Stromal cell of bone marrow (primary cell): ENCODE measurements around the gene TRIP13.
"Not testable (repeated sequence)": the region's sequence is repeated elsewhere in the genome, so short reads cannot be mapped to it uniquely, and the experiment has no call there.

ENCODE experiments used
- DNase-seq: peaks from one replicate; pipeline ENCODE4 v3.0.0-alpha.2; 2012; ENCODE audit warnings: low read depth

Gene TRIP13

DNA sequence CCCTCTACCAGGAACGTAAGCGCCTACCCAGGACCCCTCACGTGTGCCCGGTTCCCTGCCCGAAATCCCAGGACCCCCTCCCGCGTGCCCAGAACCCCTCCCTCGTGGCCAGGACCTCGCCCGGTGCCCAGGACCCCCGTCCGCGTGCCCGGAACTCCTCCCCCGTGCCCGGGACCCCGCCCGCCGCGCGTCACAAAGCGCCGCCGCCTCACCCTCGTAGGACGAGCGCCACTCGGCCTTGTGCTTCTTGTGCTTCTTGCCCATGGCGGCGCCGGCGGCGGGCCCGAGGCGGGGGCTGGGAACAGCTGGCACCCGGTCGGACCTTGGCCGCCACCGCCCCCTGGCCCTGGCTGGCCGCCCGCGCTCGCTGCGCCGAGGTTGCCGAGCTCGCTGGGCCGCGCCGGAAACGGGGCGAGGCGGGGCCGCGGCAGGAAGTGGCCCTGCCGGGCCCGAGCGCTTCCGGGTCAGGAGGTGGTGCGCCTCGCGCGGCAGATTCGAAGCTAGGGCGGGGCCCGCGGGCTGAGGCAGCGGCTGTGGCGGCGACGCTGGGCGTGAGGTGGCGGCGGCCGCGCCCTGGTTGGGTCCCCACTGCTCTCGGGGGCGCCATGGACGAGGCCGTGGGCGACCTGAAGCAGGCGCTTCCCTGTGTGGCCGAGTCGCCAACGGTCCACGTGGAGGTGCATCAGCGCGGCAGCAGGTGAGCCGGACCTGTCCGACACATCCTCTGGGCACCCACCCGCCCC lies at the start of gene TRIP13, which contains the start of gene BRD9:
TSS of gene TRIP13 (plus strand) at position 491 of the 743 bp plus-strand sequence. CDS start at position 606, 115 bp downstream.
TSS of gene BRD9 (minus strand) at position 408 of the 743 bp plus-strand sequence. CDS start at position 264, 144 bp downstream.
- DNase-seq, result peak; percentile 56

GRCh38 chr5:843371-843770 lies 49.3 kb upstream of the TRIP13 start:
- DNase-seq, result not testable (repeated sequence)

- DNase-seq, result not testable (repeated sequence)
These were observed 48.8 kb upstream of the TRIP13 start for GRCh38 chr5:843926-844325.

- not testable (repeated sequence) for DNase-seq
These were observed 48.3 kb upstream of the TRIP13 start for GRCh38 chr5:844426-844825.

DNA sequence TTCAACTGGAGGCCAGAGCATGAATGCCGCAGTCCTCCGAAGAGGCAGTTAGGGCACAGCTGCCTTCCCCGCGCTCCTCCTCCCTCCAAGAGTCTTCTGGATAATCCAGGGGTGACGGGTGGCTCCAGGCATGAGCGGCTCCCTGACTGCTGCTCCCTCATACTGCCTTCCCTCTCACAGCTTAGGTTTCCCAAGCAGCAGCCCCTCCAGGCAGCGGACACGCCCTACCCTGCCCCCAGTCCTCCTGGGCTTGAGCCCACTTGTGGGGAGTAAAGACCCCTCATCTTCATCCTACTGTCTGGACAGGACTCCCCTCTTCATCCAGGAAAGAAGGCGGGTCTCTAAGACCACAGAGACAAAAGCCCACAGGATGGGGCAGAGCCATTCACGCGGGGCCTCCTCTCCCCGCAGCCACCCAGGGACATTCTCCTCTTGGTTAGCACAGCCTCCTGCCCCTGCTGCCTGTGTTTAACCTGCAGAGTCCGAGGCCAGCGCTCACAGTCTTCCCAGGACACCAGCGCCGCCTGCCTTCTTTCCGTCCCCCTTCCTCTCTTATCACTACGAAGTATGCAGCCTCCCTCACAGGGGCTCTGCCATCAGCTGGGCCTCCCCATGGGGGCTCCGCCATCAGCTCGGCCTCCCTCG lies 47.5 kb upstream of the TRIP13 start:
- not testable (repeated sequence) for DNase-seq

DNA sequence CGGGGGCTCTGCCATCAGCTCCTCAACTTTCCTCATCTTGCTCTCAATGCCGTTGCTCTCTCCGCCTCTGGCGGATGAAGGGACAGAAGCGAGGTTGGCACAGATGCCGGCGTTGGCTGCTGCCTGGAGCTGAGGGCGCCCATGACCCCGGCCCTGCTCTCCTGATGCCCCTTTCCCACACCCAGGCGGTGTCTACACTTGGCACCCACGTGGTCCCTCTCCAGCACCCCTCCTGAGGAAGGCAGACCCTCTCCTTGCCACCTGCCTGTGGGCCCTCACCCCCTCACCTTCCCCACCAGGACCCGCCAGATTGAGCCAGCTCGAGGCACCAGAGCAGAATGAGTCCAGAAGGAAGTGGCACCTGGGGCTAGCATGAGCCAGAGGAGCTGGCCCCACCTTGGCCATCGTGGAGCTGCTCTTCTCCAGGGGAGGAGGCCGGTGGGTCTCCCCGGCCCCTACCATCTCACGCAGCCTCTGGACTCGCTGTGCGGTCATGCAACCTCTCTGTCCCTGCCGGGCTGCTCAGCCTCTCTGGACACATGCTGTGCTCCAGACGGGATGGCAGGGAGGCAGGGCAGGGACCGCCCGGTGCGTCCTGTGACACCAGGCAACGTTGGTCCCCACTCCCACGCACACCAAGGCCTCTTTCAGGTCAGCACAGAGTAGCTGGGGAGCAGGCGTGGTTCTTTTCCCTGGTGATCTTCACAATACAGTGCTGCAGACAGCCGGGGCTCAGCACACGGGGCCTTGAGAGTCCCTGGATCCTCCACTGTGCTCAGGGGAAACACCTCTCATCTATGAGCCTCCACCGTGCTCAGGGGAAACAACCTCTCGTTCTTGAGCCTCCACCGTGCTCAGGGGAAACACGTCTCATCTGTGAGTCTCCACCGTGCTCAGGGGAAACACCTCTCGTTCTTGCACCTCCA lies 46.7 kb upstream of the TRIP13 start:
- DNase-seq, result not testable (repeated sequence)

- DNase-seq, result not testable (repeated sequence)
These were observed 46.0 kb upstream of the TRIP13 start for GRCh38 chr5:846602-847091.

DNA sequence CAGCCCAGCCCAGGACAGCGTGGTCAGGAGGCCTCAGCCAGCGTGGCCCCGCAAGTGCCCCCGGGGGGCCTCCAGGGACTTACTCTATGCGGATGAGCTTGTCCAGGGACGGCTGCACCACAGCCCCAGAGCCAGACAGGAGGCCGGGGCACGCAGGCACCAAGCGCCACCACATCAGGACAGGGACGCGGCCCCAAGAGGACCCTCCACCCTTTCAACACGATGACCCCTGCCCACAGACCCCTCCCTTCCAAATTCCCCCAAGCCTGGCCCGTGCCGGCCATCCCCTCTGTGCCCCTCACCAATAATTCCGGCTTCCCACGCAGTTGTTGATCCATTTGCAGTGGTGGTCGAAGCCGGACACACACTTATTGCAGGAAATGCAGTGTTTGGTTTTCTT lies 45.5 kb upstream of the TRIP13 start:
- not testable (repeated sequence) for DNase-seq

GRCh38 chr5:847736-848135 lies 44.9 kb upstream of the TRIP13 start:
- not testable (repeated sequence) for DNase-seq

DNA sequence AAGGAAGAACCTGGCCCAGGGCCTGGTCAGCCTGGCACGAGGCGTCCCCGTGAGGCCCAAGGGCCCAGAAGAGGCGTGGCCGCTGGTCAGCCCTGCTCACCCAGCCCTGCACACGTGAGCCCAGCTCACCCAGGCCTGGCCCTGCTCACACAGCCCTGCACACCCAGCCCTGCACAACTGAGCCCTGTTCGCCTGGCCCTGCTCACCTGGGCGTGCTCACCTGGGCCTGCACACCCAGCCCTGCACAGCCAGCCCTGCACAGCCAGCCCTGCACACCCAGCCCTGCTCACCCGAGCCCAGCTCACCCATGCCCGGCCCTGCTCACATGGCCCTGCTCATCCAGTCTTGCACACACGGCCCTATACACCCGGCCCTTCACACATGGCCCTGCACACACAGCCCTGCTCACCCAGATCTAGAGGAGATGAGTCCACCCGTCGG lies 44.0 kb upstream of the TRIP13 start:
- DNase-seq, result no peak

GRCh38 chr5:849651-850301 lies 42.9 kb upstream of the TRIP13 start:
- no peak for DNase-seq

DNA sequence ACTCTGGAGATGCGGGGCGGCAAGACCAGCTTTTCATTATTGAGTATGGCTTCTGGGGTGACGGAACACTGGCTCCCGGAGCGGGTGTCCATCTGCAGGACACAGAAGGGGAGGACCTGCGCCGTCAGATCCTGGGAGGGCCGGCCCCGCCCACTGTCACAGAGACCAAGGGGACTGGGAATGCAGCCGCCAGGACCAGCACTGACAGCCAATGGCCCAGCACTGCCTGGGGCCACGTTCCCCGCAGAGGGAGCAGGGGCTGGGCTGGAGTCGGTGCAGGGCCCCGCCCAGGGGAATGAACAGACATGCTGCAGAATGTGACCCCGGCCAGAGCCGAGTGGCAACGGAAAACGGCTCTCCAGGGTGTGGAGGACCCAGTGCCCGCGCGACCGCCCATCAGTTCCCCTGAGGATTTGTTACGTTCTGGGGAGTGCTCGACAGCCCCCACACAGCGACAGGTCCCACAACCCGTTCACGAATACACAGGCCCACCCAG lies 42.1 kb upstream of the TRIP13 start, which contains the start of gene ZDHHC11:
TSS of gene ZDHHC11 (minus strand) at position 476 of the 496 bp plus-strand sequence. CDS start at position 92, 384 bp downstream.
- no peak for DNase-seq

GRCh38 chr5:851076-851475 lies 41.6 kb upstream of the TRIP13 start:
- DNase-seq, result no peak

DNA sequence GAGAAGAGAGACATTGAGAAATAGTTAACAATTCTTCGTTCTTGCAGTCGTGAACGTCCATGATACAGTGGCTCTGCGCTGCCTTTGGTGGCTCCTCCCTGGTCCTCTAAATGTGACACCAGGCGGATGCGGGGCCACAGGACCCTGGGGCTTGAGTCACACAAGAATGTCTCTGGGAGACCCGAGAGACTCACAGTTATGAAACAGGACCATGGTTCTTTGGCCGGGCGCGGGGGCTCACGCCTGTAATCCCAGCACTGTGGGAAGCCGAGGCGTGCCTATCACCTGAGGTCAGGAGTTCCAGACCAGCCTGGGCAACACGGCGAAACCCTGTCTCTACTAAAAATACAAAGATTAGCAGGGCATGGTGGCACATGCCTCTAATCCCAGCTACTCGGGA lies 41.1 kb upstream of the TRIP13 start:
- DNase-seq, result no peak

DNA sequence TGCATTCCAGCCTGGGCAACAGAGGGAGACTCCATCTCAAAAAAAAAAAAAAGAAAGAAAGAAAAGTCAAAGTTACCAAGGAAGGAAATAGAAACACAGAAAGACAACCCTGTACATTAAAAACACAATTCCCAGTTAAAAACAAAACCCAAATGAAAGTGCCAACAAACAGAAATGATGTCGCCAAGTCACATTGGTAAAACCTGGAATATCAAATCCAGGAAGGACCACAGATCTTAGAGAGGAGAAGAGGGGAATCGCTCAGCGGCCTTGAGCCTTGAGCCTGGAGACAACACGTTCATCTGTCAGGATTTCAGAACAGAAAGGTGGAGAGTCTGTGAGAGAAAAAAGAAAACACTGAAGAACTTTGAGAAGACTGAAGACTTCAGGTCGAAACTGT lies 40.7 kb upstream of the TRIP13 start:
- no peak for DNase-seq

DNA sequence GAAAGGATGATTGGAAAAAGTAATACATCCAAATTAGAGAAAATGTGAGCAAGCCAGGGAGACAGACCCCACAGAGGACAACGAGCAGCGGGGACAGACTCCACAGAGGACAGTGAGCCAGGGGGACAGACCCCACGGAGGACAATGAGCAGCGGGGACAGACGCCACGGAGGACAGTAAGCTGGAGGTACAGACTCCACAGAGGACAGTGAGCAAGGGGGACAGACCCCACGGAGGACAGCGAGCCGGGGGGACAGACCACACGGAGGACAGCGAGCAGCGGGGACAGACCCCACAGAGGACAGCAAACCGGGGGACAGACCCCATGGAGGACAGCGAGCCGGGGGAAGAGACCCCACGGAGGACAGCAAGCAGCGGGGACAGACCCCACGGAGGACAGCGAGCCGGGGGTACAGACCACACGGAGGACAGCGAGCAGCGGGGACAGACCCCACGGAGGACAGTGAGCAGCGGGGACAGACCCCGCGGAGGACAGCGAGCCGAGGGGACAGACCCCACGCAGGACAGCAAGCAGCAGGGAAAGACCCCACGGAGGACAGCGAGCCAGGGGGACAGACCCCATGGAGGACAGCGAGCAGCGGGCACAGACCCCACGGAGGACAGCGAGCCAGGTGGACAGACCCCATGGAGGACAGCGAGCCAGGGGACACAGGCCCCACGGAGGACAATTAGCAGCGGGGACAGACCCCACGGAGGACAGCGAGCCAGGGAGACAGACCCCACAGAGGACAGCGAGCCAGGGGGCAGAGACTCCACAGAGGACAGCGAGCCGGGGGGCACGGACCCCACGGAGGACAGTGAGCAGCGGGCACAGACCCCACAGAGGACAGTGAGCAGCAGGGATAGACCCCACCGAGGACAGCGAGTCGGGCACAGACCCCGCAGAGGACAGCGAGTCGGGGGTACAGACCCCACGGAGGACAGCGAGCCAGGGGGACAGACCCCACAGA lies 40.0 kb upstream of the TRIP13 start:
- DNase-seq, result no peak

DNA sequence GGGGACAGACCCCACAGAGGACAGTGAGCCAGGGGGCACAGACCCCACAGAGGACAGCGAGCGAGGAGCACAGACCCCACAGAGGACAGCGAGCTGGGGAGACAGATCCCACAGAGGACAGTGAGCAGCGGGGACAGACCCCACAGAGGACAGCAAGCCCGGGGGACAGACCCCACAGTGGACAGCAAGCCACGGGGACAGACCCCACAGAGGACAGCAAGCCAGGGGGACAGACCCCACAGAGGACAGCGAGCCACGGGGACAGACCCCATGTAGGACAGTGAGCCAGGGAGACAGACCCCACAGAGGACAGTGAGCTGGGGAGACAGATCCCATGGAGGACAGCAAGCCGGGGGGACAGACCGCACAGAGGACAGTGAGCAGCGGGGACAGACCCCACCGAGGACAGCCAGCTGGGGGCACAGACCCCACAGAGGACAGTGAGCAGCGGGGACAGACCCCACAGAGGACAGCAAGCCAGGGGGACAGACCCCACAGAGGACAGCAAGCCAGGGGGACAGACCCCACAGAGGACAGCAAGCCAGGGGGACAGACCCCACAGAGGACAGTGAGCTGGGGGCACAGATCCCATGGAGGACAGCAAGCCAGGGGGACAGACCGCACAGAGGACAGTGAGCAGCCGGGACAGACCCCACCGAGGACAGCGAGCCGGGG lies 39.1 kb upstream of the TRIP13 start:
- DNase-seq, result not testable (repeated sequence)

GRCh38 chr5:854217-854616 lies 38.5 kb upstream of the TRIP13 start:
- no peak for DNase-seq
